ENCODE results near the gene HIC1. TPM values are rescaled to one million over a fixed set of nuclear protein-coding genes. Genes with fewer than 3 reads are reported as not detected.

The HIC1 gene
- total RNA-seq, 1 donor from 2014 or later = 42.6 TPM

GRCh38 chr17:2095536-2095910 is 40.6 kb downstream of the HIC1 start:
- H3K9me3 Mint-ChIP-seq = no peaks in the 10 kb centered on the region
- H3K27ac Mint-ChIP-seq = no peak overlapping the region
- H3K4me1 Mint-ChIP-seq (ENCODE audit: low read depth) = peaks cover 40% of the 10 kb centered on the region
- peaks cover 25% of the 10 kb centered on the region for H3K36me3 Mint-ChIP-seq (ENCODE audit: low read depth)
- no peak overlapping the region for H3K4me3 Mint-ChIP-seq (ENCODE audit: low read depth)
- DNase-seq (ENCODE audit: low spot score) = no peak
- H3K27me3 Mint-ChIP-seq (ENCODE audit: low read depth) = no peaks in the 10 kb centered on the region
- intact Hi-C loops (cut with micrococcal nuclease) = no loop called here

DNA sequence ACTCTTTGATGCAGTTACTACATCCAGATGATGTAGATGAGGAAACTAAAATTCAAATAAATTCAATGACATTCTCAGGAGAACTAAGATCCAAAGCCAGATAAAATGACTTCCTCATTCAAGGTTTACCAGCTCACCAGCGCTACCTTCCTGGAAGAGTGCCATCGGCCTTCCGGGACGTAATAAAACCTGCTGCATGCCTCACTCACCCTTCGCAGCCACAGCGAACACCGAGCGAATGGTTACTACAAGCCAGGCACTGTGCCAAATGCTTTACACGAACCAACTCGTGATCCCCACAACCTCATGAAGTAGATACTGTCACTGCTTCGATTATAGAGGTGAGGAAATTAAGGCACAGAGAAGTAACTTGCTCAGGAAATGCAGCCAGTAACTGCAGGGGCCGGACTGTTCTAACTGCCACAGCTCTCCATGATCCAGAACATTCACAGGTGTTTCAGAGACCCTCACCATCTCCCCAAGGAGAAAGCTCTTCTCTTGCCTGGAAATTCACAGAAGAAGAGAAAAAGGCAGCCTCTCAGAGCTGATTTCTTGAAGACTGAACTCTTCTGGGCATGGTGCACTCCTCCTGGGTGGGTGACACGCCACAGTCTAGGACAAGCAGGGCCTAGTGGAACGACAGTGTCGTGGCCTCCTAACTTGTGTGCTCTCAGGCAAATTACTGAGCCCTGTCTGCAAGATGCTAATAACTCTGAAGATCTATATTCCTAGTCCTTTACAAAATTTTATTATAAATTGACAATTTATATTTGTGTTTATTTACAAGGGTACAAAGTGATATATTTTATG is 46.8 kb downstream of the HIC1 start:
- Mint-ChIP-seq H3K4me1 (ENCODE audit: low read depth) (peaks cover 49% of the 10 kb centered on the region), H3K9me3 (no peaks in the 10 kb centered on the region), H3K4me3 (ENCODE audit: low read depth) (no peak overlapping the region), H3K27ac (peak overlapping the region; percentile 42), H3K27me3 (ENCODE audit: low read depth) (no peaks in the 10 kb centered on the region), H3K36me3 (ENCODE audit: low read depth) (peaks cover 28% of the 10 kb centered on the region)
- intact Hi-C loops (cut with micrococcal nuclease) = loop anchor here (2.0 kb wide), 1 partner anchor 15 kb away; no protein-coding TSS in a partner anchor
- no peak for DNase-seq (ENCODE audit: low spot score)

- Mint-ChIP-seq H3K4me1 (ENCODE audit: low read depth) (peaks cover 48% of the 10 kb centered on the region), H3K27ac (peak overlapping the region; percentile 23), H3K27me3 (ENCODE audit: low read depth) (no peaks in the 10 kb centered on the region), H3K36me3 (ENCODE audit: low read depth) (peaks cover 23% of the 10 kb centered on the region), H3K9me3 (no peaks in the 10 kb centered on the region), H3K4me3 (ENCODE audit: low read depth) (no peak overlapping the region)
- no peak for DNase-seq (ENCODE audit: low spot score)
- intact Hi-C loops (cut with micrococcal nuclease) = no loop called here
Observed at GRCh38 chr17:2102931-2103809, 48.3 kb downstream of the HIC1 start.

- H3K27me3 Mint-ChIP-seq (ENCODE audit: low read depth) = no peaks in the 10 kb centered on the region
- intact Hi-C loops (cut with micrococcal nuclease) = no loop called here
- H3K4me3 Mint-ChIP-seq (ENCODE audit: low read depth) = no peak overlapping the region
- no peak overlapping the region for H3K27ac Mint-ChIP-seq
- no peak for DNase-seq (ENCODE audit: low spot score)
- no peaks in the 10 kb centered on the region for H3K9me3 Mint-ChIP-seq
- peaks cover 24% of the 10 kb centered on the region for H3K36me3 Mint-ChIP-seq (ENCODE audit: low read depth)
- H3K4me1 Mint-ChIP-seq (ENCODE audit: low read depth) = peaks cover 45% of the 10 kb centered on the region
Observed at GRCh38 chr17:2105663-2106062, 50.8 kb downstream of the HIC1 start.

DNA sequence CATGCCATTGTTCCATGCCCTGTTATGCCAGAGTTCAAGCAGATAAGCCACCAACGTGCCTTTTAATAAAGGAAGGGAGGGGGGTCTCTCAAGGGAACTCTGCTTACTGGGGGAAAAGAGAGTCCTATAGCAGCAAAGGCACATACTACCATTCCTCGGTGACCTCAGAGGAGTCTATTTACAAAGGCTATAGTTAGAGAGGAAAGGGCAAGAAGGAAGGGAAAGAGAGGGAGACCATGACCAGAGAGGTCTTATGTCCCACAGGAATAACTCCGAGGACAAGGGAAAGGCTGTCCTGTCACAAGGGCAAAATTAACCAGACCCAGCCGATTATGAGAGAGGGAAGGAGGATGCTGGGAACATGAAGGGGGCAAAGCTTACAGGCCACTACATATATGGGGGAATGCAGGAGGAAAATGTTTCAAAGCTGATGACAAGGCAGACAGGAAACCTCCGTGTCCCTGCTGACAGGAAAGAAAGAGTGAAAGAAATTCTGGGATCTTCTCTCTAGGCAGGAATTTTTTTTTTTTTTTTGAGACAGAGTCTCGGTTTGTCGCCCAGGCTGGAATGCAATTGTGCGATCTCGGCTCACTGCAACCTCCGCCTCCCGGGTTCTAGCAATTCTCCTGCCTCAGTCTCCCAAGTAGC is 51.5 kb downstream of the HIC1 start:
- no peak overlapping the region for H3K27ac Mint-ChIP-seq
- H3K9me3 Mint-ChIP-seq = no peaks in the 10 kb centered on the region
- no peak overlapping the region for H3K4me3 Mint-ChIP-seq (ENCODE audit: low read depth)
- H3K4me1 Mint-ChIP-seq (ENCODE audit: low read depth) = peaks cover 41% of the 10 kb centered on the region
- DNase-seq (ENCODE audit: low spot score) = no peak
- no peaks in the 10 kb centered on the region for H3K27me3 Mint-ChIP-seq (ENCODE audit: low read depth)
- intact Hi-C loops (cut with micrococcal nuclease) = no loop called here
- peaks cover 24% of the 10 kb centered on the region for H3K36me3 Mint-ChIP-seq (ENCODE audit: low read depth)

- no peak for DNase-seq (ENCODE audit: low spot score)
- Mint-ChIP-seq H3K27ac (no peak overlapping the region), H3K4me1 (ENCODE audit: low read depth) (peaks cover 36% of the 10 kb centered on the region)
Observed at GRCh38 chr17:2107050-2107449, 52.1 kb downstream of the HIC1 start.

GRCh38 chr17:2107506-2107905 is 52.6 kb downstream of the HIC1 start:
- no peak for DNase-seq (ENCODE audit: low spot score)
- no peak overlapping the region for H3K4me3 Mint-ChIP-seq (ENCODE audit: low read depth)
- H3K36me3 Mint-ChIP-seq (ENCODE audit: low read depth) = peaks cover 27% of the 10 kb centered on the region
- H3K27me3 Mint-ChIP-seq (ENCODE audit: low read depth) = no peaks in the 10 kb centered on the region
- no peak overlapping the region for H3K27ac Mint-ChIP-seq
- intact Hi-C loops (cut with micrococcal nuclease) = no loop called here
- H3K9me3 Mint-ChIP-seq = no peaks in the 10 kb centered on the region
- H3K4me1 Mint-ChIP-seq (ENCODE audit: low read depth) = peaks cover 36% of the 10 kb centered on the region

More at GRCh38 chr17:2107050-2107449, 52.1 kb downstream of the HIC1 start:
- no peaks in the 10 kb centered on the region for H3K9me3 Mint-ChIP-seq
- no peaks in the 10 kb centered on the region for H3K27me3 Mint-ChIP-seq (ENCODE audit: low read depth)
- peaks cover 28% of the 10 kb centered on the region for H3K36me3 Mint-ChIP-seq (ENCODE audit: low read depth)
- intact Hi-C loops (cut with micrococcal nuclease) = no loop called here
- no peak overlapping the region for H3K4me3 Mint-ChIP-seq (ENCODE audit: low read depth)

DNA sequence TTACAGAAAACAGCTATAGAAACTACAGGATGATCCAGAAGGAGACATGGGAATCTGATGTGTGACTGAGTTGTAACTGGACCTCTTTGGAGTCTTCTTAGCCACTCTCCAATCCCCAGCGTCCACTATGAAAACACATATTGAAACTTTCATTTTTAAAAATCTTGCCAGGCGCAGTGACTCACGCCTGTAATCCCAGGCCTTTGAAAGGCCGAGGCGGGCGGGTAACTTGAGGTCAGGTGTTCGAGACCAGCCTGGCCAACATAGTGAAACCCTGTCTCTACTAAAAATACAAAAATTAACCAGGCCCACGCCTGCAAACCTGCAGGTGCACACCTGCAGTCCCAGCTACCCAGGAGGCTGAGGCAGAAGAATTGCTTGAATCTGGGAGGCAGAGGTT is 53.3 kb downstream of the HIC1 start:
- DNase-seq (ENCODE audit: low spot score) = no peak
- Mint-ChIP-seq H3K36me3 (ENCODE audit: low read depth) (peaks cover 21% of the 10 kb centered on the region), H3K9me3 (no peaks in the 10 kb centered on the region), H3K27me3 (ENCODE audit: low read depth) (no peaks in the 10 kb centered on the region), H3K4me3 (ENCODE audit: low read depth) (no peak overlapping the region), H3K4me1 (ENCODE audit: low read depth) (peaks cover 29% of the 10 kb centered on the region), H3K27ac (no peak overlapping the region)
- intact Hi-C loops (cut with micrococcal nuclease) = no loop called here

DNA sequence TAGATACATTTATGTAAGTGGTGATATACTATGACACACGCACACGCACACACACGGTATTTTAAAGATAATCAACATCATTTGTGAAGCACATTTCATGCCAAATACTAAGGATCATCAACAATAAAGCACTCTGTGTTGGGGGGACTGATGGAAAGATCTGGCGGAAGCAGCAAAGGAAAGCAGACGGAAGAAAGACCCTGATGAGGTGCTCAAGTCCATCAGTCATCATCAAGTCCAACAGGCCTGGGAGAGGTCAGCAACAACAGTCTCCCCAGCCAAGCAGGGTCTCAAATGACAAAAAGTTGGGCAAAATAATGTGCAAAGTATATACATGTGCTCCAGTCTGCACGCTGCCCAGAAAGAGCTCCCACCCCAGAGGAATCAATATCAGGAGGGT is 55.5 kb downstream of the HIC1 start:
- H3K4me3 Mint-ChIP-seq (ENCODE audit: low read depth) = no peak overlapping the region
- DNase-seq (ENCODE audit: low spot score) = no peak

GRCh38 chr17:2111691-2112090 is 56.8 kb downstream of the HIC1 start:
- H3K9me3 Mint-ChIP-seq = no peaks in the 10 kb centered on the region
- DNase-seq (ENCODE audit: low spot score) = no peak
- H3K4me3 Mint-ChIP-seq (ENCODE audit: low read depth) = no peak overlapping the region
- H3K36me3 Mint-ChIP-seq (ENCODE audit: low read depth) = peaks cover 18% of the 10 kb centered on the region
- intact Hi-C loops (cut with micrococcal nuclease) = no loop called here
- H3K4me1 Mint-ChIP-seq (ENCODE audit: low read depth) = peaks cover 19% of the 10 kb centered on the region
- no peaks in the 10 kb centered on the region for H3K27me3 Mint-ChIP-seq (ENCODE audit: low read depth)
- no peak overlapping the region for H3K27ac Mint-ChIP-seq

More for the DNA sequence above, 55.5 kb downstream of the HIC1 start:
- Mint-ChIP-seq H3K27me3 (ENCODE audit: low read depth) (no peaks in the 10 kb centered on the region), H3K9me3 (no peaks in the 10 kb centered on the region), H3K27ac (no peak overlapping the region), H3K36me3 (ENCODE audit: low read depth) (peaks cover 17% of the 10 kb centered on the region), H3K4me1 (ENCODE audit: low read depth) (peaks cover 29% of the 10 kb centered on the region)
- intact Hi-C loops (cut with micrococcal nuclease) = no loop called here
